ENCODE measurements around the gene EDARADD. TPM values are rescaled to one million over a fixed set of nuclear protein-coding genes. Genes with fewer than 3 reads are reported as not detected.

Gene EDARADD
- total and polyA plus RNA-seq, 4 donors = 0.13 to 0.67 (median 0.26) TPM

DNA sequence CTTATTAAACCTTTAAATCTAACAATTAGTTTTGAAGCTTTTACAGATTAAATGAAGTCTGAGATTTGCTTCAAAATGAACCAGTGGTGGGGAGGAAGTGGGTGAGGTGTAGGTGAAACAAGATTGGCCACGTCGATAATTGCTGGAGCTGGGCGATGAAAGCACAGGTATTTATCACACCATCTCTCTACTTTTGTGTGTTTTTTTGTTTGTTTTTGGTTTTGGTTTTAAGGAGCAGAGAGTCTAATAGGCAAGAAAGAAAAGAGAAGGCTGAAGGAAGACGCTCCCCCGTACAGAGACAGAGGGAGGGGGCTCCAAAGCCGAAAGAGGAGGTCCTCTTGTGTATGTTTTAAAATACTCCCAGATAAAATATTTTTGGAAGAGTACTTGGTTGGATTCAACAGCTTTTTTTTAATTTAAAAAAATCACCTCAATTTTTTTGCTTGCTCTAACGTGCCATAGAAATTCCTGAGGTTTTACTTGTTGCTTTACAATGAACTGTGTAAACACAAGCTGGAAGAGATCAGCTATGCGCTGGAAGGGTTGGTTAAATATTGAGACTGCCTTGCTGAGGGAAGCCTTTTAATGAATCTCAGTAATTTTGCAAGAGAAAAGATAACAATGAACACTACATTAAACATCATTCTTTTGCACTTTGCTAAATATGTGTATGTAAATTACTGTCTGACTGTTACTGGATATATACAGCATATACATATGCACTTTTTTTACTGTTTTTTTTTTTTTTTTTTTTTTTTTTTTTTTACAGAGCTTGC lies 123.0 kb downstream of the EDARADD start:
- no peak for DNase-seq (ENCODE audit: low spot score)
- Histone ChIP-seq H3K9me3 (ENCODE audit: control insufficient read depth in 4 of 4, low read length in 3 of 4) (no peaks in the 10 kb centered on the region), H3K9ac (ENCODE audit: low read depth in 1 of 2, low read length in 2 of 2) (no peak overlapping the region), H3K4me1 (ENCODE audit: control insufficient read depth in 4 of 4, insufficient read depth in 4 of 4, low read length in 3 of 4) (peaks cover 3 to 37% (median 29%) of the 10 kb centered on the region in 4 donors), H3K4me3 (ENCODE audit: low read depth in 1 of 3, low read length in 3 of 3) (no peak overlapping the region), H3K36me3 (ENCODE audit: control insufficient read depth in 4 of 4, insufficient read depth in 3 of 4, low read depth in 1 of 4, low read length in 3 of 4) (no peaks in the 10 kb centered on the region), H3K27me3 (ENCODE audit: control insufficient read depth in 4 of 4, insufficient read depth in 4 of 4, low read length in 3 of 4) (no peaks in the 10 kb centered on the region), H3K27ac (ENCODE audit: low read depth in 1 of 2, low read length in 2 of 2) (peak overlapping the region in 1 of 2 donors; percentile 35)
- WGBS = 55% methylated on average over 8 of the region's 8 CpGs
- TF ChIP-seq, protein P1, sequence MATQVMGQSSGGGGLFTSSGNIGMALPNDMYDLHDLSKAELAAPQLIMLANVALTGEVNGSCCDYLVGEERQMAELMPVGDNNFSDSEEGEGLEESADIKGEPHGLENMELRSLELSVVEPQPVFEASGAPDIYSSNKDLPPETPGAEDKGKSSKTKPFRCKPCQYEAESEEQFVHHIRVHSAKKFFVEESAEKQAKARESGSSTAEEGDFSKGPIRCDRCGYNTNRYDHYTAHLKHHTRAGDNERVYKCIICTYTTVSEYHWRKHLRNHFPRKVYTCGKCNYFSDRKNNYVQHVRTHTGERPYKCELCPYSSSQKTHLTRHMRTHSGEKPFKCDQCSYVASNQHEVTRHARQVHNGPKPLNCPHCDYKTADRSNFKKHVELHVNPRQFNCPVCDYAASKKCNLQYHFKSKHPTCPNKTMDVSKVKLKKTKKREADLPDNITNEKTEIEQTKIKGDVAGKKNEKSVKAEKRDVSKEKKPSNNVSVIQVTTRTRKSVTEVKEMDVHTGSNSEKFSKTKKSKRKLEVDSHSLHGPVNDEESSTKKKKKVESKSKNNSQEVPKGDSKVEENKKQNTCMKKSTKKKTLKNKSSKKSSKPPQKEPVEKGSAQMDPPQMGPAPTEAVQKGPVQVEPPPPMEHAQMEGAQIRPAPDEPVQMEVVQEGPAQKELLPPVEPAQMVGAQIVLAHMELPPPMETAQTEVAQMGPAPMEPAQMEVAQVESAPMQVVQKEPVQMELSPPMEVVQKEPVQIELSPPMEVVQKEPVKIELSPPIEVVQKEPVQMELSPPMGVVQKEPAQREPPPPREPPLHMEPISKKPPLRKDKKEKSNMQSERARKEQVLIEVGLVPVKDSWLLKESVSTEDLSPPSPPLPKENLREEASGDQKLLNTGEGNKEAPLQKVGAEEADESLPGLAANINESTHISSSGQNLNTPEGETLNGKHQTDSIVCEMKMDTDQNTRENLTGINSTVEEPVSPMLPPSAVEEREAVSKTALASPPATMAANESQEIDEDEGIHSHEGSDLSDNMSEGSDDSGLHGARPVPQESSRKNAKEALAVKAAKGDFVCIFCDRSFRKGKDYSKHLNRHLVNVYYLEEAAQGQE (IDR thresholded peaks at IDR 0.05) = no peak
- TF ChIP-seq HNF4G (IDR thresholded peaks at IDR 0.05) = no peak
- TF ChIP-seq JUND (IDR thresholded peaks at IDR 0.05) = no peak
- TF ChIP-seq, protein P2, sequence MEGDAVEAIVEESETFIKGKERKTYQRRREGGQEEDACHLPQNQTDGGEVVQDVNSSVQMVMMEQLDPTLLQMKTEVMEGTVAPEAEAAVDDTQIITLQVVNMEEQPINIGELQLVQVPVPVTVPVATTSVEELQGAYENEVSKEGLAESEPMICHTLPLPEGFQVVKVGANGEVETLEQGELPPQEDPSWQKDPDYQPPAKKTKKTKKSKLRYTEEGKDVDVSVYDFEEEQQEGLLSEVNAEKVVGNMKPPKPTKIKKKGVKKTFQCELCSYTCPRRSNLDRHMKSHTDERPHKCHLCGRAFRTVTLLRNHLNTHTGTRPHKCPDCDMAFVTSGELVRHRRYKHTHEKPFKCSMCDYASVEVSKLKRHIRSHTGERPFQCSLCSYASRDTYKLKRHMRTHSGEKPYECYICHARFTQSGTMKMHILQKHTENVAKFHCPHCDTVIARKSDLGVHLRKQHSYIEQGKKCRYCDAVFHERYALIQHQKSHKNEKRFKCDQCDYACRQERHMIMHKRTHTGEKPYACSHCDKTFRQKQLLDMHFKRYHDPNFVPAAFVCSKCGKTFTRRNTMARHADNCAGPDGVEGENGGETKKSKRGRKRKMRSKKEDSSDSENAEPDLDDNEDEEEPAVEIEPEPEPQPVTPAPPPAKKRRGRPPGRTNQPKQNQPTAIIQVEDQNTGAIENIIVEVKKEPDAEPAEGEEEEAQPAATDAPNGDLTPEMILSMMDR (IDR thresholded peaks at IDR 0.05; ENCODE audit: low read depth, low read length, missing input control) = no peak
- TF ChIP-seq, protein P3, sequence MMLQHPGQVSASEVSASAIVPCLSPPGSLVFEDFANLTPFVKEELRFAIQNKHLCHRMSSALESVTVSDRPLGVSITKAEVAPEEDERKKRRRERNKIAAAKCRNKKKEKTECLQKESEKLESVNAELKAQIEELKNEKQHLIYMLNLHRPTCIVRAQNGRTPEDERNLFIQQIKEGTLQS (IDR thresholded peaks at IDR 0.05) = no peak

DNA sequence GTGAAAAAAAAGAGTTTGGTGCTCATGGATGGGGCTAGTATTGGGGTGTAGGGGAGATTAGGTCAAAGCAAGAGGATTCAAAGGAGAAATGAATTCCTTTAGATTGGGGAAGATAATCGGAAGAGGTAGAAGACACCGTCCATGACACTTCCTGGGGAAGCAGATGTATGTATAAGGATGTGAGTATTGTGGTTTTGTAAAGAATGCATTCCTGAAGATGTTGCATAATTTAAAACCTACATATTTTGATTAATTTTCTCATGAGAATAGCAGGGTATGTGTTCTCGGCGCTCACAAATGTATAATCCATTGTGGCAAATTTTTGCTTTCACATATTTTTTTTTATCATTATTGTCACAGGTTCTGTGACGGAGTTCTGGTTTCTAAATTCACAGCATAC lies 124.2 kb downstream of the EDARADD start:
- no peak overlapping the region for H3K9ac ChIP-seq (ENCODE audit: low read depth in 1 of 2, low read length in 2 of 2)
- WGBS = 84% methylated on average over 5 of the region's 5 CpGs
- TF ChIP-seq, protein P2 (IDR thresholded peaks at IDR 0.05; ENCODE audit: low read depth, low read length, missing input control) = no peak
- TF ChIP-seq RXRA (IDR thresholded peaks at IDR 0.05) (no peak), GABPA (IDR thresholded peaks at IDR 0.05 in 1 of 2, conservative IDR thresholded peaks at IDR 0.05 in 1 of 2) (no peak), RAD21 (IDR thresholded peaks at IDR 0.05) (no peak)
- TF ChIP-seq, protein P1 (IDR thresholded peaks at IDR 0.05) = no peak
- H3K27me3 ChIP-seq (ENCODE audit: control insufficient read depth in 4 of 4, insufficient read depth in 4 of 4, low read length in 3 of 4) = no peaks in the 10 kb centered on the region
- no peaks in the 10 kb centered on the region for H3K9me3 ChIP-seq (ENCODE audit: control insufficient read depth in 4 of 4, low read length in 3 of 4)
- no peak overlapping the region for H3K4me3 ChIP-seq (ENCODE audit: low read depth in 1 of 3, low read length in 3 of 3)
- H3K27ac ChIP-seq (ENCODE audit: low read depth in 1 of 2, low read length in 2 of 2) = no peak overlapping the region
- no peak for DNase-seq (ENCODE audit: low spot score)
- H3K4me1 ChIP-seq (ENCODE audit: control insufficient read depth in 4 of 4, insufficient read depth in 4 of 4, low read length in 3 of 4) = peaks cover 4 to 47% (median 41%) of the 10 kb centered on the region in 4 donors
- H3K36me3 ChIP-seq (ENCODE audit: control insufficient read depth in 4 of 4, insufficient read depth in 3 of 4, low read depth in 1 of 4, low read length in 3 of 4) = no peaks in the 10 kb centered on the region

All from liver (tissue), 9 donors.